Measurements from ENCODE around the gene SHISAL2A. TPM values are rescaled to one million over a fixed set of nuclear protein-coding genes. Genes with fewer than 3 reads are reported as not detected.

Gene SHISAL2A
- total RNA-seq, 1 donor: not detected

GRCh38 chr1:52679048-52679447 lies 46.1 kb downstream of the SHISAL2A start:
- Histone ChIP-seq H2AFZ (ENCODE audit: low read length) (no peak overlapping the region), H3K4me1 (ENCODE audit: insufficient read depth, low read length) (no peaks in the 10 kb centered on the region), H3K27ac (ENCODE audit: low read depth, low read length) (no peak overlapping the region), H3K36me3 (ENCODE audit: insufficient read depth, low read length) (no peaks in the 10 kb centered on the region), H3K27me3 (ENCODE audit: insufficient read depth, low read length) (no peaks in the 10 kb centered on the region), H3K79me2 (ENCODE audit: insufficient read depth, low read length) (no peaks in the 10 kb centered on the region), H3K9me3 (ENCODE audit: low read depth, low read length) (no peaks in the 10 kb centered on the region), H3K4me2 (ENCODE audit: insufficient read depth, low read length) (no peak overlapping the region), H4K20me1 (ENCODE audit: insufficient read depth, low read length) (no peaks in the 10 kb centered on the region), H3K4me3 (ENCODE audit: insufficient read depth, low read length) (no peak overlapping the region)
- DNase-seq (ENCODE audit: insufficient read length, low spot score, missing footprints): no peak
- no peak for TF ChIP-seq CTCF (IDR thresholded peaks at IDR 0.05; ENCODE audit: extremely low read depth, low read depth, low read length)

GRCh38 chr1:52679498-52679897 lies 46.5 kb downstream of the SHISAL2A start:
- no peak for DNase-seq (ENCODE audit: insufficient read length, low spot score, missing footprints)
- no peak for TF ChIP-seq CTCF (IDR thresholded peaks at IDR 0.05; ENCODE audit: extremely low read depth, low read depth, low read length)

GRCh38 chr1:52680353-52680752 lies 47.4 kb downstream of the SHISAL2A start:
- H3K27me3 ChIP-seq (ENCODE audit: insufficient read depth, low read length): no peaks in the 10 kb centered on the region
- H2AFZ ChIP-seq (ENCODE audit: low read length): no peak overlapping the region
- H3K27ac ChIP-seq (ENCODE audit: low read depth, low read length): no peak overlapping the region
- H3K79me2 ChIP-seq (ENCODE audit: insufficient read depth, low read length): no peaks in the 10 kb centered on the region
- H3K4me1 ChIP-seq (ENCODE audit: insufficient read depth, low read length): no peaks in the 10 kb centered on the region
- no peak overlapping the region for H3K4me2 ChIP-seq (ENCODE audit: insufficient read depth, low read length)
- no peak overlapping the region for H3K4me3 ChIP-seq (ENCODE audit: insufficient read depth, low read length)
- no peaks in the 10 kb centered on the region for H4K20me1 ChIP-seq (ENCODE audit: insufficient read depth, low read length)
- TF ChIP-seq CTCF (IDR thresholded peaks at IDR 0.05; ENCODE audit: extremely low read depth, low read depth, low read length): no peak
- no peaks in the 10 kb centered on the region for H3K36me3 ChIP-seq (ENCODE audit: insufficient read depth, low read length)
- H3K9me3 ChIP-seq (ENCODE audit: low read depth, low read length): no peaks in the 10 kb centered on the region
- DNase-seq (ENCODE audit: insufficient read length, low spot score, missing footprints): no peak

More at GRCh38 chr1:52679498-52679897, 46.5 kb downstream of the SHISAL2A start:
- Histone ChIP-seq H3K36me3 (ENCODE audit: insufficient read depth, low read length) (no peaks in the 10 kb centered on the region), H4K20me1 (ENCODE audit: insufficient read depth, low read length) (no peaks in the 10 kb centered on the region), H3K79me2 (ENCODE audit: insufficient read depth, low read length) (no peaks in the 10 kb centered on the region), H3K9me3 (ENCODE audit: low read depth, low read length) (no peaks in the 10 kb centered on the region), H3K4me3 (ENCODE audit: insufficient read depth, low read length) (no peak overlapping the region), H3K27ac (ENCODE audit: low read depth, low read length) (no peak overlapping the region), H2AFZ (ENCODE audit: low read length) (no peak overlapping the region), H3K4me1 (ENCODE audit: insufficient read depth, low read length) (no peaks in the 10 kb centered on the region), H3K4me2 (ENCODE audit: insufficient read depth, low read length) (no peak overlapping the region), H3K27me3 (ENCODE audit: insufficient read depth, low read length) (no peaks in the 10 kb centered on the region)

- no peak overlapping the region for H2AFZ ChIP-seq (ENCODE audit: low read length)
- no peaks in the 10 kb centered on the region for H4K20me1 ChIP-seq (ENCODE audit: insufficient read depth, low read length)
- no peak overlapping the region for H3K27ac ChIP-seq (ENCODE audit: low read depth, low read length)
- no peaks in the 10 kb centered on the region for H3K9me3 ChIP-seq (ENCODE audit: low read depth, low read length)
- no peaks in the 10 kb centered on the region for H3K27me3 ChIP-seq (ENCODE audit: insufficient read depth, low read length)
- no peak overlapping the region for H3K4me2 ChIP-seq (ENCODE audit: insufficient read depth, low read length)
- H3K4me3 ChIP-seq (ENCODE audit: insufficient read depth, low read length): no peak overlapping the region
- no peaks in the 10 kb centered on the region for H3K79me2 ChIP-seq (ENCODE audit: insufficient read depth, low read length)
- H3K4me1 ChIP-seq (ENCODE audit: insufficient read depth, low read length): no peaks in the 10 kb centered on the region
- no peak for DNase-seq (ENCODE audit: insufficient read length, low spot score, missing footprints)
- TF ChIP-seq CTCF (IDR thresholded peaks at IDR 0.05; ENCODE audit: extremely low read depth, low read depth, low read length): no peak
- H3K36me3 ChIP-seq (ENCODE audit: insufficient read depth, low read length): no peaks in the 10 kb centered on the region
Observed at GRCh38 chr1:52681136-52681535, 48.2 kb downstream of the SHISAL2A start.
